CD4-positive, alpha-beta T cell treated with Interleukin-17A for 4 hours (primary cell): ENCODE measurements around the gene PANX3.

Experiments used
- DNase-seq: peaks from one replicate; pipeline ENCODE4 v3.0.0-alpha.2; 2020; ENCODE audit warnings: mixed read lengths

The PANX3 gene

DNA sequence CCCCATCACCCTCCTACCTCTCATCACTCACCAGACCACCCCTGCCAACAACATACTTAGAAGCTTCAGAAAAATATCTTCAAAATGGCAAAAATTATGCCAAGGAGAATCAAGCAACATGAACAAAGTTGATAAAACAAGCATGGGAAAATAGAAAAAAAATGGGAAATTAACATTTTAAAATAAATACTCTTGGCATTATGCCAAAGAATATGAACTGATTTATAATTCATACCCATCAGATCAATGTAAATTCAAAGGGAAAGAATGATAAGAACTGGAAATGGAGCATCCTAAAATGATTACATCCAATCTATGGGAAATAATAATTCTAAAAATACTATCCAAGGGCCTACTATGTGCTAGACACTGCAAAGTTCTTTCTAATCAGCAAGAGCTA is 50.3 kb downstream of the PANX3 start:
- DNase-seq = no peak

DNA sequence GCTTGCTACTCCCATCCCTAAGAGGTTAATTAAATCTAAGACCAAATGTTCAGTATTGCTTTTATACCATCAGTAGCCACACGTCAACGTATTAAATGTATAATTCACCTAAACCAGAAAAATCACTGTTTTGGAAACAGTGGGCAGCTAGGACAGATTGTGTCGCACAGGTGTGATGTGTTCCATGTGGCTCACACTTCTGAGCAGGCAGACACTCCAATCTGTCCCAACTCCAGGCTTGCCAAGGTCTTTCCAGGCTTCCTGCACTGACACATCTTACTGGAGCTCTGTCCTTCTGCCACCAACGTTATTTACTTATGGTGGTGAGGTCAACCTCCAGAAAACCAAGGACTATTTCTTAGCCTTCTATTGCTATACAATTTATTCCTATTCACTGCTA is 50.9 kb downstream of the PANX3 start:
- DNase-seq = no peak

DNA sequence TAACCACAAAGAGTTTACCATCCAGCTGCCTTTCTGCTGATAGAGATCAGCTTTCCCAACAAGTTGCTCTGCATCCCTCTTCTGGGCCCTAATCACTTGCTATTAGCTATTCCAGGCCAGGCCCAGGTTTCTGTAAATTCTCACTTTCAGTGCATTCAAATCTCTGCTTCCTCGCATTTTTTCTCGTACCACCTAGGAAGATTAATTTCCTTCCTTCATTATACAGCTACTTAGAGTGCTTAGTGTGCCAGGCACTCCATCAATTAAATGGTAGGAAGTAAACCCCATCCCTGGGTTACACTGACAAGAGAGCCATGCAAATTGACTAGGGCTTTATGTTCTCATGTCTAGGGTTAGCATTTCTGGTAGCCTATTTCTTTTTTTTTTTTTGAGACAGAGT is 52.6 kb downstream of the PANX3 start:
- DNase-seq = no peak

DNA sequence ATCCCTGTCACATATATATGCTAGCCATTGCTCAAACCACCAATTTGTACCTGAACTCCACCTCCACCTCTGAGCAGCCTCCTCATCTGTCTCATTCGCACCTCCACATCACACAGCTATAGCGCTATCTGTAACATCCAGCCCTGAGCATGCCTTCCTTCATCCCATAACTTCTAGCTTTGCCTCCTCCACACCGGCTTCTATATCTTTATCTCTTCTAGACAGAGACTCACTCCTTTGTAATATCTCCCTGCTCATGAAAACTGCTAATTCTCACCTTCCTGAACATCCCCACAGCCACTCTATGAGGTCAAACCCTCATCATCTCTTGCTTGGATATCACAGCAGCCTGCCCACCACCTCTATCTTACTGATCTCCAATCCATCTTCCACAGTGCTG is 56.4 kb downstream of the PANX3 start:
- no peak for DNase-seq

DNA sequence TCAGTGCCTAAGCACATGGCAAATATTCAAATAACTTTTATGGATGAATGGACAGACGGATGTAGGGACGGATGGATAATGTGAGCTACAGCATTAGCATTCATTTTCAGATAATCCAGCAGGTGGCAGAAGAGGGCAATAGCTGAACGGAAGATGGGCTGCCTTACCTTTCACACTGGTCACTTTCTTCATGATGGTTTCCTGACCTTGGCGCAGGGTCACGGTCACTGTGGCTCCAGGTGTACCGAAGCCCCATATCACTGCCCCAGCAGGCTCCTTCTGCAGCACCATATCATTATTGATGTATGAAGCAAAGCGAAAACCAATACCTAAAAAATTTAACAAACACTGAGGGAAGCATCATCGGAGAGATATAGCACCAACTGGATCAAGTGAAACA is 58.0 kb downstream of the PANX3 start:
- DNase-seq = peak; percentile 56
